Measurements from ENCODE around the gene WDR11.
A peak's percentile ranks its signal among the peaks of the same experiment; 100 is the strongest.

Gene WDR11

GRCh38 chr10:120948889-120949608 lies 97.9 kb downstream of the WDR11 start:
- H3K4me3 Mint-ChIP-seq = peak overlapping the region; percentile 48
- H3K36me3 Mint-ChIP-seq (ENCODE audit: low read depth) = no peaks in the 10 kb centered on the region
- H3K9me3 Mint-ChIP-seq = peaks cover 6% of the 10 kb centered on the region
- H3K4me1 Mint-ChIP-seq (ENCODE audit: low read depth) = no peaks in the 10 kb centered on the region
- no peak overlapping the region for H3K27ac Mint-ChIP-seq
- H3K27me3 Mint-ChIP-seq = peaks cover 46% of the 10 kb centered on the region

- Mint-ChIP-seq H3K27me3 (peaks cover 46% of the 10 kb centered on the region), H3K4me3 (peak overlapping the region; percentile 48), H3K27ac (no peak overlapping the region), H3K36me3 (ENCODE audit: low read depth) (no peaks in the 10 kb centered on the region), H3K9me3 (peaks cover 8% of the 10 kb centered on the region), H3K4me1 (ENCODE audit: low read depth) (no peaks in the 10 kb centered on the region)
Observed at GRCh38 chr10:120949609-120950031, 98.5 kb downstream of the WDR11 start.

GRCh38 chr10:120950051-120950561 lies 98.9 kb downstream of the WDR11 start:
- H3K4me3 Mint-ChIP-seq = no peak overlapping the region
- H3K9me3 Mint-ChIP-seq = peaks cover 8% of the 10 kb centered on the region
- H3K27ac Mint-ChIP-seq = no peak overlapping the region
- H3K27me3 Mint-ChIP-seq = peaks cover 46% of the 10 kb centered on the region
- H3K4me1 Mint-ChIP-seq (ENCODE audit: low read depth) = no peaks in the 10 kb centered on the region
- no peaks in the 10 kb centered on the region for H3K36me3 Mint-ChIP-seq (ENCODE audit: low read depth)

DNA sequence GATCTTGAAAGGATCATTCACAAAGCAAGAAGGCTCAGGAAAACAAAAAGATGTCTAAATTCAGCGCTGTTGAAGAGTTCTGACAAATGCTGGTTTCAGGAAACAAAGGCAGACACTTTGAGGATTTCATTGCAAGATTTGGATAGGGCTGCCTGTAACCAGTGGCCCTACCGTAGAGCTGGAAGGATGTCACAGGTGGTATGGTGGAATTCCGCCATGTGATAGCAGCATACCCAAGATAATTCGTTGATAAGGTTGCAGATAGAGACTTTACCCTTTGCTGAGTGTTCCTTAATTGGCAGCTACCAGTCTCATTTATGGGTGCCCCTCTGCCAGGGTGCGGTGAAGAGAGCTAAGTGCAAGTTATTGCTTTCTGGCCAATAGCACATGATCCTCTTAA lies 100.1 kb downstream of the WDR11 start:
- H3K36me3 Mint-ChIP-seq (ENCODE audit: low read depth) = no peaks in the 10 kb centered on the region
- H3K9me3 Mint-ChIP-seq = peaks cover 8% of the 10 kb centered on the region
- H3K27ac Mint-ChIP-seq = no peak overlapping the region
- no peaks in the 10 kb centered on the region for H3K4me1 Mint-ChIP-seq (ENCODE audit: low read depth)
- no peak overlapping the region for H3K4me3 Mint-ChIP-seq
- H3K27me3 Mint-ChIP-seq = peaks cover 43% of the 10 kb centered on the region

GRCh38 chr10:120953897-120954296 lies 102.7 kb downstream of the WDR11 start:
- peaks cover 8% of the 10 kb centered on the region for H3K9me3 Mint-ChIP-seq
- H3K4me3 Mint-ChIP-seq = no peak overlapping the region
- H3K4me1 Mint-ChIP-seq (ENCODE audit: low read depth) = no peaks in the 10 kb centered on the region
- H3K27me3 Mint-ChIP-seq = peaks cover 42% of the 10 kb centered on the region
- no peak overlapping the region for H3K27ac Mint-ChIP-seq
- H3K36me3 Mint-ChIP-seq (ENCODE audit: low read depth) = no peaks in the 10 kb centered on the region

Measured in stimulated activated naive CD8-positive, alpha-beta T cell treated with anti-CD3 and anti-CD28 coated beads, Interleukin-15, Interleukin-2, amounts not matched to agents 100 ng/mL and 50 ng/mL, for 24 hours (primary cell).